IPS-11a (cell line): ENCODE data around the gene CLCF1.
"Not testable (repeated sequence)": the region's sequence is repeated elsewhere in the genome, so short reads cannot be mapped to it uniquely, and the experiment has no call there.

Experiments used
- H3K4me3 ChIP-seq: one replicate; pipeline ENCODE4 v1.5.1; 2013; ENCODE audit warnings: low read depth, low read length, control low read depth

CLCF1 gene

GRCh38 chr11:67345247-67345919 is 28.0 kb downstream of the CLCF1 start:
- H3K4me3 ChIP-seq = no peak overlapping the region

DNA sequence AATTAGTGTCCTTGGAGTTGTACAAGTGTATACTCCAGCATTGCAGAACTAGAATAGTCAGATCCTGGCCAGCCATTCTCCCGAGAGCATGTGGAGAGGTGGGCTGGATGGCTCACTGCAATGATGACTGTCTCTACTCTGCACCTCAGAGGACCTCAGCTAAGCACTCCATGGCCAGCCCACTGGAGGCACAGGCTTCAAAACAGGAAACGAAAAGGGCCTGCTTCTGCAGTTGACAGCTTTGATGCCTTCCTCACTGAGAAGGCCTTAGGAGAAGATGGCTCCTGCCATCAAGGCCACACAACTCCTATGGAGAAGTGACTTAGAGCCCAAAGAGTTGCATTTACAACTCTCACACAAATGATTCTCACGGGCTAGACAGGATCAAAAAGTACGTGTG is 29.1 kb downstream of the CLCF1 start:
- H3K4me3 ChIP-seq = no peak overlapping the region

DNA sequence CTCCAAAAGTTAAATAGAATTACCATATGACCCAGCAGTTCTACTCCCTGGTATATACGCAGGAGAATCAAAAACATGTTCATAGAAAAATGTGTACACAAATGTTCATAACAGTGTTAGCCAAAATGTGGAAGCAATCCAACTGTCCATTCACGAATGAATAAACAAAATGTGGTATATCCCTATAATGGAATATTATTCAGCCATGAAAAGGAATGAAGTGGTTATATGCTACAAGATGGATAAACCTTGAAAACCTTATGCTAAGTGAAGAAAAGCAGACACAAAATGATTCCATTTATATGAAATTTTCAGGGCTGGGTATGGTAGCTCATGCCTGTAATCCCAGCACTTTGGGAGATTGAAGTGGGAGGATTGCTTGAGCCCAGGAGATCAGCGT is 36.1 kb downstream of the CLCF1 start:
- H3K4me3 ChIP-seq = no peak overlapping the region

DNA sequence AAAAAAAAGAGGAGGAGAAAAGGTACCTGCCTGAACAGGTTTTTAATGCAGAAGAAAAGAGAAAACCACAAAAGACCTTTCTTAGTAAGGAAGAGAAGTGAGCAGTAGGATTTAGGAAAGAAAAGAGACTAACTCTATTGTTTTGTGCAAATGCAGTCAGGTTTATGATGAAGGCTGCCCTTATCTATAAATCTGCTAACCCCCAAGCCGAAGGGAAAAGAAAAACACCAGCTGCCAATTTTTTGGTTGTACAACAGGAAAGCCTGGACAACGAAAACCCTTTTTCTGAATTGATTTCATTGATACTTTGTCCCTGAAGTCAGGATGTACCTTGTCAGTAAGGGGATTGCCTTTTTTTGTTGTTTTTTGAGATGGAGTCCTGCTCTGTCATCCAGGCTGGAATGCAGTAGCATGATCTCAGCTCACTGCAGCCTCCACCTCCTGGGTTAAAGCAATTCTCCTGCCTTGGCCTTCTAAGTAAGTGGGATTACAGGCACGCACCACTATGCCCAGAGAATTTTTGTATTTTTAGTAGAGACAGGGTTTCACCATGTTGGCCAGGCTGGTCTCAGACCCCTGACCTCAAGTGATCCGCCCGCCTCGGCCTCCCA is 41.2 kb downstream of the CLCF1 start:
- no peak overlapping the region for H3K4me3 ChIP-seq

DNA sequence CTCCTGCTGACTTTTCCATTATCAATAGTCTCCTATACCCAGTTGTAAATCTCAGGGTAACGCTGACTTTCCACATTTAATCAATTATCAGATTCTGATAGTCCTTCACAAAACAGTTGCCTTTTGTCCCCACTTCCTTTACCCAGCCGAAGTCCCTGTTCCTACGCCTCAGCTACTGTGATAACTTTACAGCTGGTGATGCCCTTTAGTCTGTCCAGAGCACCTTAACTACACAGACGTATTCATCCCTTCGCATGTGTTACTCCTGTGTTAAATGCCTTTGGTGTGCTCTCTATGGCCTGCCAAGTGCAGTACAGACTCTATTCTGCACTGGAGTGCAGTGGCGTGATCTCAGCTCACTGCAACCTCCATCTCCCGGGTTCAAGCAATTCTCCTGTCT is 49.9 kb downstream of the CLCF1 start:
- no peak overlapping the region for H3K4me3 ChIP-seq

DNA sequence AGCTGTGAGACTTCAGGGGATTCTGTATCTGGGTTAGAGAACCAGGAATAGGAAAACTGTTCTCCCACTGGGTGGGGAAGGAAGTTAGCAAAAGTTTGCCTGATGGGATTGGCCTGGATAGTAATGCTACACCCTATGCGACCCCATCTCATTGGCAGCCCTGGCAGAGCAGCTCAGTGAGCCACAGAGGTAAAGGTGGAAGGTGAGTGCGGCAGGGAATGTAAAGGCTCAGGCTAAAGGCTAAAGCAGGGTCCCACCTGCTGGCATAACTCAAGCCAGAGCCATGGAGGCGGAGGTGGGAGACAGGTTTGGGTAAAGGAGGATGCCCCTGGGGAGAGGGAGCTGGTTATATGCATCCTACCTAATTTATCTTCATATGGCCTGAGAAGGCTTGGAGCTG is 51.3 kb downstream of the CLCF1 start:
- no peak overlapping the region for H3K4me3 ChIP-seq

- no peak overlapping the region for H3K4me3 ChIP-seq
These were observed 52.0 kb downstream of the CLCF1 start for GRCh38 chr11:67321313-67321871.

DNA sequence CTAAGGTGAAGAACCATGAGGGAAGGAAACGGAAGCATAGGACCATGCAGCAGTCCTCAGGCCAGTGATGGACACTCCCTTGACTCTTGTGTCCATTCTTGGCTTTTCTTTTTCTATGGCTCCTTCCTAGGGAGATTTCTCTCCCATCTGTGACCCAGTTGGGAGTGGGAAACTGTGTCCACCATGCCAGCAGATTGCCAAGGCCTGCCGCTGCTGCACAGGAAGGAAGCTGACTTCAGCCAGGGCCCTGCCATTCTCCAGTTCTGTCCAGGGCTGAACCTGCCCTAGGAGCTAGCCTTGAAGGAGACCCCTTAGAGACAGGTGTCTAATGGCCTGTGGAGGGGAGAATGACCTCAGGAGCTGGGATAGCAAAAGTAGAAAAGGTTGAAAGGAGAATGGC is 52.7 kb downstream of the CLCF1 start:
- H3K4me3 ChIP-seq = no peak overlapping the region

DNA sequence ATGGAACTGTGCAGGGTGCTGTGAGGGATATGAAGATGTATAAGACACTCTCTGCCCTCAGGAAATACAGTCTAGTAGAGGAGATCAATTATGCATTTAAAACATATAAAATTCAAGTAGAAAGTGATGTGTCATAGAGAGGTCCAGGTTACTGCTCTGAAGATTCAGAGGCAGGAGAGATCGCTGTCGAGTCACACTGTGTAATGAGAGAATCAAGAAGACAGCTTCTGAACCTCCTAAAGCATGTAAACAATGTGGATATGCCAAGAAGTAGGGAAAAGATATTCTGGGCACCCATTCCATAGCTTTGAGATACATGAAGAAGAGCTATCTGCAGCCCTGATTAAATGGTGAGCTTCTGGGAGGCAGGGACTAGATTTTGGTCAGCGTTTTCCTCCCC is 53.4 kb downstream of the CLCF1 start:
- no peak overlapping the region for H3K4me3 ChIP-seq

GRCh38 chr11:67318876-67319275 is 54.5 kb downstream of the CLCF1 start:
- H3K4me3 ChIP-seq = not testable (repeated sequence)

- H3K4me3 ChIP-seq = peak overlapping the region; percentile 75
These were observed 55.4 kb downstream of the CLCF1 start for GRCh38 chr11:67317888-67318555.

DNA sequence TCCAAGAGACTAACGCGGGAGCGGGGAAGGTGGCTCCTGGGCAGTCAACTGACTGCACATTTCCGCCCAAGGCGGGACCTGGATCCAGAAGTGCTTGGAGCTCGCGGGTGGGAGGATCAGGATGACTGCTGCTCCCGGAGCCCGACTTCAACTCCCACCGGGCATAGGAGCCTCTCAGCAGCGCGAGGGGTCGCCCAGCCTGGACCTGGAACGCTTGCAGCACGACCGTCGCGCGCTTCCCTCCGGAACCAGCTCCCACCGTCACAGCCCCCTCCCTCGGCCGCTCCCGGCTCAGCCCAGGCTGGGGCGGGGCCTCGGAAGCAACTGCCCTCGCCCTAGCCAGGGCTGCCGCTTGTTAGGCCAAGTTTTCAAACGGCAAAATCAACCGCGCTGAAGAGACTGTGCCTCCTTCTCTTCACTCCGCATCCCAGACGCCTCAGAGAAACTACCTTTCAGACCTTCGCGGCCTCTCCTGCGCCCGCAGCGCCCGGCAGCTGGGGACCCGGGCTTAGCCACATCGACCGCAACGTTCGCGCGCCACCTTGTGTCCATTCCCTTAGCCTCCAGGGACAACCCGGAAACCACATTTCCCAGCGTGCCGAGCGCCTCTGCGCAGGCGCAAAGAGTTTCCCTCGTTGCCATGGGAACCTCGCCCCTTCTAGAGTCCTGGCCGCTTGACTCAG is 56.1 kb downstream of the CLCF1 start:
- peak overlapping the region; percentile 75 for H3K4me3 ChIP-seq

DNA sequence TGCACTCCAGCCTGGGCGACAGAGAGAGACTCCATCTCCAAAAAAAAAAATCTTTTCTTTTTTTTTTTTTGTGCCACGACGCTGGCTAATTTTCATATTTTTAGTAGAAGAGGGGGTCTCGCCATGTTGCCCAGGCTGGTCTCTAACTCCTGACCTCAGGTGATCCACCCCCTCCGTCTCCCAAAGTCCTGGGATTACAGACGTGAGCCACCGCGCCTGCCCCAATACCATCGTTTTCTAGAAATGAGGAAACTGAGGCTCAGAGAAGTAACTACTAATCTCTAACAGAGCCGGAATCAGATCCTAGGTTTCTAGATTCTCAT is 56.6 kb downstream of the CLCF1 start:
- peak overlapping the region; percentile 75 for H3K4me3 ChIP-seq

DNA sequence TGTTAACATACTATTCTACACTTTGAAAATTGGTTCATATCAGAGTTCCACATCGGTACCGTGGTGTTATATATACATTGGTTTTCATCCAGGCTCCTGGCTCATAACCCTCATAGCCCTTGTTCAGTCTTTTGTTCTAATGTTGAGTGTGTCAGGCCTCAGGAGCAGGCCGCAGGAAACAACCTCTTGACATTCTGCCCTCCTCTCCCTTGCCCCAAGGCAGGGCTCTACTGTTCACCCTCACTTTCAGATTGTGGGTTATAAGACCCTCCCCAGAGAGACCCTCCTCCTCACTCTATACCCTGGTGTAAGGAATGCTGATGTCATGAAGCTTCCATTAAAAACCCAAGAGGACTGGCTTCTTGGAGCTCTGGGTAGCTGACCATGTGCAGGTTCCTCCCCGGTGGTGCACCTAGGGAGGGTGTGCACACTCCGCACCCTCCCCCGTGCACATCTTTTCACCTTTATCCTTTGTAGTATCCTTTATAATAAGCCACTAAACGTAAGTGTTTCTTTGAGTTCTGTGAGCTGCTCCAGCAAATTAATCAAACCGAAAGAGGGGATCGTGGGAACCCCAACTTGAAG is 58.0 kb downstream of the CLCF1 start:
- H3K4me3 ChIP-seq = no peak overlapping the region

DNA sequence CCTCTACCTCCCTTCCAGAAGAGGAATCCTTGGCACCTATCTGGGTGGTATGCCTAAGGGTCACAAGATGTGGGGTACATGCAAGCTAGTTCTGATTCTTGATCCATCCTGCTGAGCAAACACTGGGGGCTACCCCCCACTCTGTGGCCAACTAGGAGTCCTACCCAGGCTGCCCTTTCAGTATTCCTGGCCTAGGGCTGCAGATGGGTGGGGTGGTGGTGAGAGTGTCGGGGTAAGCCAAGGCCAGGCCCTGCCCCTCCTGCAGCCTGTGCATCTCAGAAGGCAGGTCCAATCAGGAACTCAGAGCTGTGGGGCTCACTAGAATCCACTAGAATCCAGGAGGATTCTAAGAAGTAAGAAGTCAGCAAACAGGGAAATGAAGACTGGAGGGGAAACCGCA is 59.2 kb downstream of the CLCF1 start:
- no peak overlapping the region for H3K4me3 ChIP-seq
